NCI-H1417 (cell line): ENCODE measurements around the gene CCDC82.

Experiments used
- DNase-seq, 3 experiments: peaks; one replicate each; lab custom pipeline; 2025; lab: John Stamatoyannopoulos, UW

The CCDC82 gene

DNA sequence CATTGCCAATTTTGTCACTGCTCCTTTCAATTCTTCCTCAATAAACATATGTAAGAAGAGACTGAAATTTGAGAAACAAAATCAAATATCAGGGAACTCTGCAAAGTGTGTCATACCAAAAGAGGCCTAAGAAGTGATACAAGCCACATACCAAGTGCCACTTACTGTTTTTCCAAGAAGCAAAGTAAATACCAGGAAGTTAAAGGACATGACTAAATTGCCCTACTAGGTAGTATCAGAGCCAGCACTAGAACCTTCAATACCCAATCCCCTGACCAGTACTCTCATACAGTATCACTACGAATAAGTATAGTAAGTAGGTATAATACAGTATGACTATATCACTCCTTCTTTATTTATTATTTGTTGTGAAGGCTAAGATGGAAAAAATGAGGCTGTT is 60.3 kb downstream of the CCDC82 start:
- no peak for DNase-seq

DNA sequence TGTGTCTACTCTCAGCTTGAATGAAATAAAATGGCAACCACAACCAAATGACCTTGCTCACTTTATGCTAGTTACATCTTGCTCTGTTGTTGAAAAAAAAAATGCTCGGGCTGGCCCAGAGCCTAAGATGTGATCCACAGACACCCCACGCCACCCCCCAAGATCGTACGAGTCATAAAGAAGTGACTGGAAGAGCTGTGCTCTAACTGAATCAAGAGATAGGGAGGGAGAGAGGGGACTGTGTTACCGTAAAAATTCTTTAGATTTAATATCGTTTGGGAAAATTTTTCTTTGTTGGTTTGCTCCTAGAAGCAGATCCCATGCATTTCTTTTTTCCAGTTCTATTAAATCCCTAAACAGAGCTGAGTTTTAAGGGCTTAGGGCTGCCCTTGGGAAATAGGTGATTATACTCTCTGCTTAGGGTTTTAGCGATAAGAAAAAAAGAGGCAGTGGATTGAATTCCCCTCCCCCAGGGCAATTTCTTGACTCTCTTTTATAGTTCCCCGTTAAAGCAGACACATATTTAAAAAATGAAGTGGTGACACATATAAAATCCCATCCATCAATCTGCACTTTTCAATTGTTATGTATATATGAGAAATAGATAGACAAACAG is 61.2 kb downstream of the CCDC82 start:
- DNase-seq: peak in 2 of 3 experiments; percentile 33 to 74

DNA sequence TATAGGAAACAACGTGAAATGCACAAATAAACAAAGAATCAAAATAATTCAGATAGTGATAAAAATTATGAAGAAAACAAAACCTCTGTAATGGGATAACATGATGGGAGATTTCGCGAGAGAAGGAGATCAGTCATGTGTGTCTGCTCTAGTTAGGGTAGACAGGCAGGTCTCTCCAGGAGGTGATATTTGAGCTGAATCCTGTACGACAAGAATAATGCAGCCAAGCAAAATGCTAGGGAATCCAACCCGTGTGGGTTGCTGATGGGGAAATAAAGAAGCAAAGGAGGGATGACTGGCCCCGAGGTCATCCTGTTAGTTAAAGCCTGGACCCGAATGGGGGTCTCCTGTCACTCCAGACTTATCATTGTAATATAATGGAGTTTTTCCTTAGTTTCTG is 62.8 kb downstream of the CCDC82 start:
- no peak for DNase-seq

DNA sequence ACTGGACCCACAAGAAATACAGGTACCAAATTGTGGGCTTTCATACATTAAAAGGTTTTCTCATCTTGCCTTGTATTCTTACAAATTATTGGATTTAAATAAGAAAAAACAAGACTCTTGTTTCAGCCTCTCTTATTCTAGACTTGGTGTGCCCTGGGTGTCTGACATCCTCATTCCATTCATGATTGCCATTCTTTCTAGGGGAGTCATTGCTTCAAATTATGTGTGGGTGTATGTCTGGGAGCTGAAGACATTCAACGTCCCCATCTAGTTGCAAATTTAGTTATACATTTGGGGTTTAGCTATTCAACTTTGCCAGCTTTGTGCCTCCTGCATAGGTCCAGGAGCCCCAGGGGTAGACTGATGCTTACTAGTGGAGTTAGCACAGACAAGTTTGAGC is 64.8 kb downstream of the CCDC82 start:
- DNase-seq: no peak

DNA sequence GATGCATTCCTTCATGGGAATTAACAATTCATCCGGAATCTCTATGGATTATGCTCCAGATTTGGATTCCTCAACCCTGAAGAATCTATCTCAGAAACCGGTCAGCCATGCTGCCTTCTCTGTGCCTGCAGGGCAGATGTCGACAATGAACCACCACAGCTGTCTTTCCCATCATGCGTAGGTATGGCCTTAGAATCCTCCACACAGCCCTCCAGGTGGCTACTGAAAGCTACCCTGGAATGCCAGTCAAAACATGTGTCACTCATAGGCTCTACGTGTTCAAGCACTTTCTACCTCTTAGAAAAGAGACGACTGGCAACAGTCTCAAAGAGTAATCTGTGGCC is 66.1 kb downstream of the CCDC82 start:
- DNase-seq: no peak

DNA sequence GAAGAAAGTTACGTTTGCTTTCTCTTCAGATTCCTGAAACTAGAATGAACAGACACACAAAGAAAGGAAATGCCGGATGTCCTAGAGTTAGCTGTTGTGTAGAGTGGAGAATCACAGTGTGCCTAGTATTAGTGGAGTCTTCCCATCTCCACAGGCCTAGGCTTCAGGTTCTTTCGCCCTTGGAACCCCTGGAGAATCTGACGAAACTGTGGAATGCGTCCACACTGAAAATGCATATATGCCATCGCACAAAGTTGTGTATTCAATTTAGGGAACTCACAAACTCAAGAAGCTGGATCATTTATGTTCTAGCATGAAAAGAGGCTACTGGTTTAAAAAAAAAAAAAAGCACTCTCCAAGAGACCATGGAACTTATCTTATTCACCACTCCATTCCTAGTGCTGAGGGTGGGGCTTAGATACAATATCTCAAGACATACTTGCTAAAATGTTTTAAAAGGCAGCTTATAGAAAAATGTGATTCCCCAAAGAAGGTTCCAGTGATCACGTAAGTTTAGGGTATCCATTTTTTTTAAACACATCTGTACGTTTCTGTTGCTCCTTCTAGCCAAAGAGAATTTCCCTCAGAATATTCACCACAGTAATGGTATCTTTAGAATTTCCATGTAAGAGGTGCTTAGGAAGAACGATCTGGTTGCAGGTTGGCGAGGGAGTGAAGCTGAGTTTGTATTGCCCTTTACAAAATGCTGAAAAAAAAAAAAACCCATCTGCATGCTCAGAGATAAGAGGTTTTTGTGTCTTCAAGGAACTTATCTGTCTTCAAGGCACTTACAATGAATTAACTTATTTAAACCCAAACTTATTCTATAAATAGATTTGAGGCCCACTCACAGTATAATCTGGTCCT is 66.7 kb downstream of the CCDC82 start:
- no peak for DNase-seq

DNA sequence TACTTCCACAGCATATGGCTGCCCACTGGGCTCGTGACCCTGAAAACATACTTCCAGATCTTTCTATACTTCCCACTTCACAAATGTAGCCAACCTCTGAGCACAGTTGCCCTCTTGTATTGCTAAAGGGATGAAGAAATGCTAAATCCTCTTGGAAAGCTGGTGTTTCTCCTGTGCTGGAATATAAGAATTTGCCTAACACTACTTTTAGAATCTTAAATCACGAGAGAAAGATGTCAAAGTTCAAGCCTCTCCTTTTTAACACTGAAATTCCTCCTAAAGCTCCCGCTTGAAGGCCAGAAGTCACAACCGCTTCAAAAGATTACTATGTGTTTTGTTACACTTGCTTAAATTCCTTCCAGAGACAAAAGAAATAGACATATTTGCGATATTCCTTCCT is 68.6 kb downstream of the CCDC82 start:
- DNase-seq: no peak

DNA sequence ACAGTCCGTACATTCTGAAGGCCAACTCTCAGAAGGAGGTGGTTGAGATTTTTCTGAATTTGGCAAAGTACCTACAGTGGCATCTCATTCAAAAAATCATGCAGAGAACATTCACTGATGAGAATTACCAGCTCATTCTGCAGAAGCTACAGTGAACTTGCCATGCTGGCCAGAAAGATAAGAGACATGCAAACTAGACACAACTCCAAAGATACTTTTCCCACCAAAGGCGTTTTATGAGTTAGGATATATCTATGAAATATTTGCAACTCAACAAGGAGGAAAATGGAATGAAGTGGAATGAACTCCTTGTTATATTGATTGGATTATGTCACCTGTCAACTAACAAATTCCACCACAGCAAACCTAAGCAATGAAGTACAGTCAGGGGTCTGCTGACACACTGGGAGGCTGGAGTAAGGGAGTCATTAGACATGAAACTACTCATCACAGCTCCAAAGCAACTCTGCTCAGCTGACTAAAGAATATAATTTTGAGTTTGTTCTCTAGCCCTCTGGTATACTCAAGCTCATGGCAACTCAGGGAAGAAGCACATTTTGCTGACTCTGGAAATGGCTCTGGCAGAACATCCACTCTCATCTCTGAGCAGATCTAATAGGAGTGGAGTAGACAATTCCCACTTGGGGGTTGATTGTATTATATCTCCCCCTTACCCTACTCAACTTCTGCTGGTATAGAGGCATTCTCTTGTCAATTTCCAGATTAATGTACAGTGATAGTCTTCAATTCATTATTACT is 69.6 kb downstream of the CCDC82 start:
- no peak for DNase-seq

DNA sequence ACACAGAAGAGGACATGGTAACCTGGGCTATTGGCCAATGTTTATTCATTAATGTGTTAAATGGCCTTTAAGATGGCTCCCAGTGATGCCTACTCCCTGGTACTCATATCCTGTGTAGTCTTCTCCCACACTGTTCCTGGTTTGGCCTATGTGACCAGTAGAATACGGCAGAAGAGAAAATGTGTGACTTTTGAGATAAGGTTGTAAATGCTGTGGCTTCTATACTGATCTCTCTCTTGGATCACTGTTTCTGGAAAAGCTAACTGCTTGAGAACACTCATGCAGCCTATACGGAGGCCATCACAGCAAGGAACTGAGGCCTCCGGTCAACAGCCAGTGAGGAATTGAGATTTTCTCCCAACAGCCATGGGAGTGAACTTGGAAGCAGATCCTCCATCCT is 70.9 kb downstream of the CCDC82 start:
- no peak for DNase-seq

DNA sequence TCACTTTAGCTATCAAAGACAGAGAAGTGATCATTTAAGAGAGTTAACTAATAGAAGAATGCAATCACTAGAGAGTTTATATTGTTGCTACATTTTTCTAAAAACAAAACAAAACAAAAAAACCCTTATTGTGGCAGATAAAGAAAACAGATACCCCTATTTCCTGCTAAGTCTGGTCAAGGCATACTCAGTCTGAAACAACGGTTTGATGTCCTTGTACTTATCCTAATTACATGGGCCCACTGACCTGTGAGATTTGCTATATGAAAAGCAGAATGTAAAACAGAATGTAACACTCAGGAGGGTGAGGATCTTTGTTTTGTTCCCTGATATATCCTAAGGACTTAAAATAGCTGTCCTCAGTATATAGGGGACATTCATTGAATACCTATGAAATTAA is 71.3 kb downstream of the CCDC82 start:
- DNase-seq: no peak

DNA sequence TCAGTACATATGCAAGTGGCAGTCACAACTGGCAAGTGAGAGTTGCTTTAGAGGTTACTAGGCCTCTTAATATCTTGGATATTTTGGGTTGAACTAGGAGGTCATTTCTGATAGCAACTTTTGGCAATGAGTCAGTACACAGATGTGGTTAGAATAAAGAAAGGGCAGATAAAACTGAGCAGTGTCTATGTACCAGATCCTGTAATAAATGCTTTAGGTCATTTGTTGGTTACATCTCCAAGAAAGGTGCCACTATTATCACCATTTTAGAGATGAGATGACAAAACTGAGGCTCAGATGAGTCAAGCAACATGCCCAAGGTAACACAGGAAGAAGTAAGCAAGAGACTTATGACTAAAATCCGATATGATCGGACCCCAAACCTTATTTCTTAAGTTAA is 71.7 kb downstream of the CCDC82 start:
- no peak for DNase-seq

DNA sequence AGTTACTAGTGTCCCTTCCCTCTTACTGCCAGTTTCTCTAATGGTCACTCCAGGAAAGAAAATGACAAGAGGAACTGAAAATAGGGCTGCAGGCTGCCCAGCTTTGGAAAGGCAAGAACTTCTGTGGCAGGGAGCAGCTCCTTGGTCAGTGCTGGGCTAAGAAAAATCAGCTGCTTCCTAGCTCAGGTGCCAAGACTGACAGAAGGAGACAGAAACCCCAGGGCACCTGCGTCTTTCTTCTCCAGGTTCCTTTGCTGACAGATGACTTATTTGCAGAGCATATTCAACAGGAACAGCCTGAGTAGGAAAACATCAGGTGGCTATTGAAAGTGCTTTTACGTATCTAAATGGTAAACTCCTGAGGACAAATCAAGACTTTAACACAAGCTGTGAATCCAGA is 72.1 kb downstream of the CCDC82 start:
- DNase-seq: no peak

DNA sequence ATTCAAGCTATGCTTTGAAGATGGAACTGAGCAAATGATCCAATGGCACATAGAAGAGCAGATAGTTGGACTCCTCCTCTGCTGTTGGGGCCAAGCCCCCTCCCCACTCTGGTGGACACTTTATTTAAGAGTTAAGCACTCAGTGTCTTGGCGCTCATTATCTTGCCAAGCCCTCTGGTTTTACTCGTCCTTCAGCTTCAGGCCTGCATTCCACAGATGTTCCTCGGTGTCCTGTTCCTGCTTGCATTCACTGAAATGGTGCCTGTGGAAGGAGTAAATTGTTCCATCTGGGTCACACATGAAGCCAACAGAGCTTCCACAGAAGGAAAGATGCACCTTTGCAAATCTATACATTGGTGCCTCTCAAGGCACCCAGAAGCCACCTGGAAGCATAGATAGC is 72.8 kb downstream of the CCDC82 start:
- DNase-seq: no peak

DNA sequence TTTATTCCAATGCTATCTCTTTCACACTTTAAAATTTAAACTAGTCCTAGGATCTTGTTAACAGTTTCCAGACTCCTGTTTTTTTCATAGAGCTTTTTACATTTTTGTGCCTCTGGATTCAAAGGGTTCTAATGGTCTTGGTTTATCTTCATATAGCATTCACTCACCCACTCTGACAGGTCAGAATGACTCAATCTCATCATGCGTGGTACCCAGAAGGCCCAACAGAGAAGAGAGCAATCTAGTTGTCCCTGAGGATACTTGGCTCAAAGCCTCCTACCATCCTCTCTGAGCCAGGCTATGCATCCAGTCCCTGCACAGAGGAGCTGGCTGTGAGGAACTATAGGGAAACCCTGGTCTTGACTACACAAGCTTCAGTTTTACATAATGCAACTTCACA is 74.2 kb downstream of the CCDC82 start:
- no peak for DNase-seq

DNA sequence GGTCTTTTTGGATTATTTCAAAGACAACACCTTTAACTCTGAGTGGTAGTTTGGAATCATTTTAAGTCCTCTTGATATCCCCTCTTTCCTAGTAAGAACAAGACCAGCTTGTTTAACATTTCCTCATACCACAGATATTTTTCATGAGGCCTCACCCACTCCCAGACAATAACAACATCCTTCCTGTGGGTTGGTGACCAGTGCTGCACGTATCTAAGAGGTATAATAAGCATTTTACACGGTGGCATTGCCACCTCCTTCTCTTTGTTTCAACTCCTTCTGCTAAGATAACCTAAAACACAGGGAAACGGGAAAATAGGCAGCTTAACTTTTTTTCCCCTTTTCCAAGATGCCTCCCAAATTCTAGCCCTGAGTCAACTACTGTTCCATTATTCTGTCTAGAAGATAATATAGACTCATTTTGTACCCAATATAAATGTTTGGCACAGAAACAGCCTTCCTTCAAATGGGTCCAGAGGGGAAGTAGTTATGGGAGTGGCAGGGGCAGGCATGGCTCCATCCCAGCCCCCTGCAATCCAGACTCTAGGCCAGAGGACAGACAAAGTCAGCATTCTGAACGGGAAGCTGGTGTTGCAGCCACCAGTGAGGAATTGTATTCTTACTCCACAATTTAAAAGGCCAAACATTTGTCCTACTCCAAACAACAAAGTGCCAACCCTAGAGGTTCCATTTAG is 75.2 kb downstream of the CCDC82 start:
- DNase-seq: no peak

DNA sequence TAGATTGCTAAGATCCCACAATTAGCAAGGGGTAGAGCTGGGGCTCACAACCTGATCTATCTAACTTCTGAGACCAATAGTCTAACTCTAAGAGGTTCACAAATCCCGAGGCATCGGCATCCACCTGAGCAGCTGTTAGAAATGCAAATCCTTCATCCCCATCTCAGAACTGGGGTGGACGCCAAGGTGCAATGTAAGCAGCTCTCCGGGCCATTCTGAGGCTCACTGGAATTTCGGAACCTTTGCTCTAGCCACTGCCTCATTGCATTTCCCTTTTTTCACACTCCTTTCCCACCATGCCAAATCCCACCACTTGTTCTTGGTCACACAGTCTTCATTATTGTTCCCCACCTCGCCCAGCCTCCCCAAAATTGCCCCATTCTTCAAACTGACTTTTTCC is 76.5 kb downstream of the CCDC82 start:
- DNase-seq: no peak

DNA sequence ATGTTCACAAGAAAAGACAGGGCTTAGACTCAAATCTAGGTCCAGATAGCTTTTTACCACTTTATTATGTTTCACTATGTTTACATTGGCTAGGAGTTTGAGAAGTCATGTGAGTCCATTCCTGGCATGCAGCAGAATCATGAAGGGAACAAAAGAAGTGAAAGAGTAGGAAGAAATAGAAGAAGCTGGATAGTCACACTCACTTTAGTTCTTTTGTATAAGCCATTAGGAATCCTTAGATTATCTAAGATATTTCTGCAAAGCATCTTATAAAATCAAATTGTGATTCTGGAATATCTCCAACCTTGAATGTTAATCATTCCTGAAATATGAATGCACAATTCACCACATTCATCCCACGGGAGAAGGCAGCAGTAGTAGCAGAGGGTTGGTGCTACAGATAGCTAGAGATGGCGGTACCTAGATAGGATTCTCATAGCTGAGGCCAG is 78.6 kb downstream of the CCDC82 start:
- no peak for DNase-seq

DNA sequence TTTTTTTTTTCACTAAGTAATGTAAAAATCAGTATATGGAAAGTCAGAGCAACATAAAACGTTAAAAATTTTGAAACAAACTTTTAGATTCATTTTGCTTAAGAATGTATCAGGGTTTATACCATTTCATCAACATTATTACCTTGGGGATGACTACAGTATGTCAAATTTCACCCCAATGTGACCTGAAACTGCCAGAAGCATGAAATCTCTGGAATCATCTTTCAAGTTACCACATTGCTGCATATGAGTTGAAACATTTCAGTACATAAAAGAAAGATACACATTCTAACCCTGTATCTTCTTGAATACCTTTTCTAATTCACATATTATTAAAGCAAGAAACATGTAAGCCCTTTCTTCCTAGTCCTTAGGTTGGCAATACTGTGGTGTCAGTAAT is 79.5 kb downstream of the CCDC82 start:
- DNase-seq: no peak

DNA sequence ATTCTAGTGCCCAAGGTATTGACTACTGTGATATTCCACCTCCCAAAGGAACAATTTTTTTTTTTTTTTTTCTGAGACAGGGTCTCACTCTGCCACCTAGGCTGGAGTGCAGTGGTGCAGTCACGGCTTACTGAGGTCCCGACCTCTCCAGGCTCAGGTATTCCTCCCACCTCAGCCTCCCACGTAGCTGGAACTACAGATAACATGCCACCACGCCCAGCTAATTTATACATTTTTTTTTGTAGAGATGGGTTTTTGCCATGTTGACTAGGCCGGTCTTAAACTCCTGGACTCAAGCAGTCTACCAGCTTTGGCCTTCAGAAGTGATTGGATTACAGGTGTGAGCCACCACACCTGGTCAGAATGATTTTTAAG is 80.1 kb downstream of the CCDC82 start:
- no peak for DNase-seq

DNA sequence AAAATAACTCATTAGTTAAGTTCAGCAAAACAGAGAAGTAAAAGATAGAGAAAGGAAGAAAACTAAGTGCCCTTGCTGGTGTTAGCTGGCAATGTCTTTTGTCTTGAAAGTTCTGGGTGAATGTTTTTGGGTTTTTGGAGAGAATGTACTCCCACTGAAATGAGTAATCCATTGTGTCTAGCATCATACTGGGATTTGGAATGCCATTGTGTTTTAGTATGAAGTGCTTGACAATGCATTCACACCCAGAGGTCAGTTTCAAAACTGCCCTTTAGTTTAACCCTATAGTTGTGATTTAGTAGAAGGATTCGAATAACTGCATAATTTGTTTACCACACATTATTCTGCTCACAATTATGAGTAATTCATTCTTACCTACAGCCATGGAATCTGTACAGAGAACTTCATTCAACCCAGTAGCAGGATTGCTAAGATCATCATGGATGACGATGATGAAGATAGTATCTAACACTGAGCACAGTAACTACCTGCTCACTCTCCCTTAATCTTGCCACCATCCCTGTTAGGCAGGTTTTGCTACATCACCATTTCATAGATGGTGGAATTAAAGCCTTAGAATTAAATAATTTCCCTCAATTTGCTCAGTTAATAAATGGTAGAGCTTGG is 80.6 kb downstream of the CCDC82 start:
- no peak for DNase-seq

DNA sequence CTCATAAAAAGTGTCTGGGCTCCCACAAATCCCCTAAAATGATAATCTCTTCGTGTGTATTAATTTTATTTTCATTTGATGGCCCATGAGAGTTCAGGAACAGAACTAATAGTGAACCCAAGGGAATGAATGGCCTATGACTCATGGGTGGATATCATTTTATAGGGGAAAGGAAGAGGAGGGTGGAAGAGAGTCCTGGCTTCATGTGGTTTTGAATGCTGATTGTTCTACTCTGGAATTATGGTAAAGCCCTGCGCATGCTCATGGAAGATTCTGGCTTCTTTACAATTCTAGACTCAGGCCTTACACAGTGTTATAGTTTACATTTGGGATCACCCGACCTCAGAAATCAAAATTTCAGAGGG is 82.0 kb downstream of the CCDC82 start:
- DNase-seq: no peak
